ENCODE measurements around the gene KRT72.

KRT72 gene

GRCh38 chr12:52630008-52630500 lies 28.8 kb upstream of the KRT72 start:
- no peak for DNase-seq (ENCODE audit: low read depth in 3 of 3)

DNA sequence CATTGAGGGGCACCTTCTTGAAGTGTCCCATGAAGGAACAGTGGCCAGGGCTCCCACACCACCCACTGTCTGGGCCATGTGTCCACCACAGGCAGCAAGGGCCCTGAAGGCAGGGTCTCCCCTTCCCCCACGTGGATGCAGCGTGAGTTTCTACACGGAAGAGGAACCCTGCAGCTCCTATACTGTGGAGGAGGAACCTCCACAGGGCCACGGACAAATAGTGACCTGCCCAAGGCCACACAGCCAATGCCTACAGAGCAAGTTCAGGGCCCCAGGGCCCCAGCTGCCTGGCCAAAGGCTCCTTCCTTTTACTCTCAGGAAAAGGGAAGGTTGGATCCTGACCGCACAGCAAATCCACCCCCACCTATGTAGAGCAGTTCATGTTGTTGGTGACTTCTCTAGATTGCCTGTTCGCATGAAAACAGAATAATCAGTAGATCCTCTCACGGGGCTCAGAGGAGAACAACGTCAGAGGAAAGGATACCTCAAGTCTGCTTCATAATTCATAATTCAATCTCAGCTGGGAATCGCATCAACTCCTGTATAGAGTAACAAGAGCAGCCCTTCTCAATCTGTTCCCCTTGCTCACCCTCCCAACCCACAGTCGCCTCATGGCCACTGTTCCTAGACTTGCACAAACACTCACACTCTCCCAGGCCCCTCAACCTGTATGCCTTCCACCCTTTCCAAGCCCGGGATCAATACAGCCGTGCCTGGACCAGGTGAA lies 28.2 kb upstream of the KRT72 start:
- DNase-seq (ENCODE audit: low read depth in 3 of 3) = no peak

- DNase-seq (ENCODE audit: low read depth in 3 of 3) = no peak
These were observed 27.6 kb upstream of the KRT72 start for GRCh38 chr12:52628841-52629240.

- DNase-seq (ENCODE audit: low read depth in 3 of 3) = no peak
These were observed 26.8 kb upstream of the KRT72 start for GRCh38 chr12:52628111-52628507.

DNA sequence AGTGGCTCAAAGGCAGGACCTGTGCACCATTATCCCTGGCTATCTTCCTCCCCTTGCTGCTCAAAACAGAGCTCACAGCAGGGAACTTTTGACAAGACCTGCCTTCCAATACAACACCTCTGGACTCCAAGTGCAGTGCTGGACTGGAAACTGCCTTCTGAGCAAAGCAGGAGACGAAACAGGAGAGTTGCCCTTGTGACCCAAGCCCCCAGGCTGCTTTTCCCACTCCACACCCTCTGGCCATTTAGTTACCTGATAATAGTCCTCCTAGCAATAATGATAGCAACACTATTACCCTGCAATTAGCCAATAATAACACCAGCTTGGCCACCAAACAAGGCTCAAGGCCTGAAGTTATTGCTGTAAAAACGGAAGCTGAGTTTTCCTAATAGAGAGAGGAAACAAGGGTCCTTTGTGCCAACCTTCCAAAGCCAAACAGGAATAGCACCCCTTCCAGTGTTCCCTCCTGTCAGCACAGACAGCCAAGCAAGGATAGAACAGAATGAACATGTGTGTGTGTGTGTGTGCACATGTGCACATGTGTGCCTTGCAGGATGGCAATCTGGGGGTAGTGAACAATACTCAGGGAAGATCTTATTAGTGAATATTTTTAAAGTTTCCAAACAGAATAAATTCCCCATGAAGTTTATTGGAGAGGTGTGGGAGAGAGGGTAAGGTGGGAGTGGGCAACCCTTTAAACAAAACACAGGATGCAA lies 26.3 kb upstream of the KRT72 start:
- no peak for DNase-seq (ENCODE audit: low read depth in 3 of 3)

GRCh38 chr12:52622349-52622748 lies 21.1 kb upstream of the KRT72 start:
- no peak for DNase-seq (ENCODE audit: low read depth in 3 of 3)

- DNase-seq (ENCODE audit: low read depth in 3 of 3) = no peak
These were observed 17.6 kb upstream of the KRT72 start for GRCh38 chr12:52618866-52619265.

GRCh38 chr12:52618216-52618615 lies 17.0 kb upstream of the KRT72 start, which contains the start of gene KRT73:
KRT73 (minus strand) TSS chr12:52618559; CDS start chr12:52618524, 35 bp downstream.
- DNase-seq (ENCODE audit: low read depth in 3 of 3) = no peak

- no peak for DNase-seq (ENCODE audit: low read depth in 3 of 3)
These were observed 16.1 kb upstream of the KRT72 start for GRCh38 chr12:52617403-52617785.

DNA sequence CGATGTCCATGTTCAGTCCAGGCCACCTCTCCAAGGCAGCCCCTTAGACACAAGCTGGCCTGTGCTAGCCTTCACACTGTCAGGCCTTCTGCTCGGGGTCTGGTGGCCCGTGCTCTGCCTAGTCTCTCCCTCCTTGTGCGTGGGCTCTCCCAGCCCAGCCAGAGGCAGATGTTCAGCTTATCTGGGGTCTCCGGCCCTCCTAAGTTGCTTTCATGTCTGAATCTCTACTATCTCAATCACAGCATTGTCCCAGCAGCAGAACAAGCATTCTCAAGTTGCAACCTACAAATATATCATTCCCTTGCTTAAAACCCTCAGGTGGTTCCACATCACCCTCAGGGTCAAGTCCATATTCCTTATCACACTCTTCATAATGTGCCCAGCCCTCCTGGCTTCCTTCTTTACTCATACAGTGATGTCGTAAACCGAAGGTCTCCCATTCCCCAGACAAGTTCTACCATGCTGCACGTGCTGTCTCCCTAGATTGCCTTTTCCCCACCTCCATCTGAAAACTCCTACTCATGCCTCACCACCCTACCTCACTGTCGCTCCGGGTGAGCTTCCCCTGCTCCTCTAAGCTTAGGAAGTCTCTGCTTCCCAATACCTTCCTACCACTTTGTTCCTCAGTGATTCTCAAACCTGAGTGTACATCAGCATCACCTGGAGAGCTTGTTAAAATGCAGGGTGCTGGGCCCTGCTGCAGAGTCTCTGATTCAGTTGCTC lies 15.6 kb upstream of the KRT72 start:
- DNase-seq (ENCODE audit: low read depth in 3 of 3) = no peak

DNA sequence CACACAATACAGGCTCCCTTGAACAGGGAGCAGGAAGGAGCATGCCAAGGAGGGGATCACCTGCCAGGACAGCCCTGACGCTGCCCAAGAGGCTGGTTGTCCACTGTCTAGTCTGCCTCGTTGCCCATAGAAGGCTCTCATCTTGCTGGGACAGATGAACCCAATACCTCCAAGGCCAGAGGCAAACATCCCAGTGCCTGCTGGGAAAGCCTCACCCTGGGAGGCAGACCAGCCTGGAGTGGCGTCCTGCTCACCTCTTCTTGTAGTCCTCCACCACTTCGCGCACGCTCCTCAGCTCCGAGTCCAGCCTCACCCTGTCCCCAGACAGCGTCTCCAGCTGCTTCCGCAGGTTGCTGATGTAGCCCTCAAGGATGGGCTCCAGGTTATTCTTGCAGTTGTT lies 14.6 kb upstream of the KRT72 start:
- no peak for DNase-seq (ENCODE audit: low read depth in 3 of 3)

- DNase-seq (ENCODE audit: low read depth in 3 of 3) = no peak
These were observed 14.1 kb upstream of the KRT72 start for GRCh38 chr12:52615208-52615868.

- no peak for DNase-seq (ENCODE audit: low read depth in 3 of 3)
These were observed 13.3 kb upstream of the KRT72 start for GRCh38 chr12:52614381-52615207.

DNA sequence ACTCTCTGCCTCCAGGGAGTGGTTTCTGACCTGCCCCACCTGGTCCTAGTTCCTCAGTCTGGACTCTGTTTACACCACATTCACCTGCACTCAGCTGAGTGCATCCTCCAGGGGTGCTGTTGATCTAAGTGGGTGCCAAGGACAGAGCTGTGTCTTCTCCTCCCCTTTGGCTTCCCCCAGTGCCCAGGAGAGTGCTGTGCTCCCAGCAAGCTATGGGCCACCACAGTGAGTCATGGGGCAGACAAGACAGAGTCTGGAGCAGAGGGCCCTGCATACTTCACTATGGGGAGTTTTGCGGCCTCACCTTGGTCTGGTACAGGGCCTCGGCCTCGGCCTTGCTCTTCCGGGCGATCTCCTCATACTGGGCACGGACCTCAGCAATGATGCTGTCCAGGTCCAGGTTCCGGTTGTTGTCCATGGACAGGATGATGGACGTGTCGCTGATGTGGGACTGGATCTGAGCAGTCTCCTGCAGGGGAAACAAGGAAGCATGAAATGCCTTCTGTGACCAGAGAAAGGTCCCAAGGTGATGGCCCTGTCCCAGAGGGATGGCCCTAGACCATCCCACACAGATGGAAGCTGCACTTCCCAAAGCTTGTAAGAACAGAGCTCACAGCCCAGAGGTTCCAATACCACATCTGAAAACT lies 12.2 kb upstream of the KRT72 start:
- no peak for DNase-seq (ENCODE audit: low read depth in 3 of 3)

GRCh38 chr12:52612431-52613383 lies 11.4 kb upstream of the KRT72 start:
- no peak for DNase-seq (ENCODE audit: low read depth in 3 of 3)

GRCh38 chr12:52611080-52611468 lies 9.8 kb upstream of the KRT72 start:
- DNase-seq (ENCODE audit: low read depth in 3 of 3) = no peak

DNA sequence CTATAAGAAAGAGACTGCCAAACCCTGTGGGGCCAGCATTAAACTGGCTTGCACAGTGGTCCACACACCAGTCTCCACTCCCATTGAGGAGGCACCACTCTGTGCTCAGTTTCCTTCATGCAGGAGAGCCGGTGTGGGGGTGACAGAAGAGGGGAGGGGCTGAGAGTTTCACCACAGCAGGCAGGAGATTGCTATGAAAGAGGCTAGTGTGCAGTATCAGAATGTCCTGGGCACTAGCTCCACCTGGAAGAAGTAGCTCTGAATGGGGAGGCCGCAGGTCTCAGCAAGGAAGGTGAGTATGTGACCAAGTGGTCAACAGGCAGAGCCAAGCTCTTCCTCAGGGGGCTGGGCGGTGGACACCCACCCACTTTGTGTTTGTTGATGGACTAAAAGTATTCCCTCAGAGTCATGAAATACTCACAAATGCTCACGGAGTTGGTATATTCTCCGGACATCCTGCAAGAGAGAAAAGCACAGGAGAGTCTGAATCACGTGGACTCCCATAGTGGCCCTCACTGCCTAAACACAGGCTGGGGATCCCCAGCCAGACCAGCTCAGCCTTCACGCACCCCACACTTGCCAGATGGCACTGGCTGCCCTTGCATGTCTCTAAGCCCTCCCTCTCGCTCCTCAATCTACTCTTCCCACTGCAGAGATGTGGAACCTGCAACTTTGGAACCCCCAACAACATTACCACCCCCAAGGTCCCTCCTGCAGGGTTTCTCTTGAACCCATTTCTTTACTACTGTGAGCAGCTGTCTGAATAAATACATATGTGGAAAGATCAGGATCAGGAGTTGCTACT lies 7.8 kb upstream of the KRT72 start:
- no peak for DNase-seq (ENCODE audit: low read depth in 3 of 3)

GRCh38 chr12:52608161-52608560 lies 6.9 kb upstream of the KRT72 start:
- no peak for DNase-seq (ENCODE audit: low read depth in 3 of 3)

- DNase-seq (ENCODE audit: low read depth in 3 of 3) = no peak
These were observed 6.1 kb upstream of the KRT72 start for GRCh38 chr12:52607314-52607713.

All from stimulated activated CD4-positive, alpha-beta T cell treated with anti-CD3 and anti-CD28 coated beads, TNF-alpha, amount 100 ng/mL, for 4 hours (primary cell).